ENCODE data around the gene EIF5. TPM values are rescaled to one million over a fixed set of nuclear protein-coding genes. Genes with fewer than 3 reads are reported as not detected.

The EIF5 gene
- total and polyA plus RNA-seq, 4 experiments from 2014 or later, result 265 to 395 (median 301) TPM

GRCh38 chr14:103330536-103330935, 3.5 kb upstream of the EIF5 start:
- no peak for DNase-seq
- Mint-ChIP-seq H3K4me3 (peak overlapping the region in 2 of 8 donors; percentile 7 to 34), H3K27ac (peak overlapping the region in 1 of 7 donors; percentile 22)

GRCh38 chr14:103332143-103332919, 1.7 kb upstream of the EIF5 start:
- Histone ChIP-seq H3K4me3 (ENCODE audit: low read length in 2 of 2) (no peak overlapping the region), H3K9me3 (ENCODE audit: control insufficient read depth in 1 of 2, low read length in 2 of 2) (no peaks in the 10 kb centered on the region), H3K27ac (ENCODE audit: low read depth, low read length) (peak overlapping the region; percentile 22), H3K4me1 (ENCODE audit: insufficient read depth, low read length) (peaks cover 30% of the 10 kb centered on the region), H3K36me3 (ENCODE audit: insufficient read depth, low read length) (peaks cover 23% of the 10 kb centered on the region), H3K27me3 (ENCODE audit: insufficient read depth, low read length) (no peaks in the 10 kb centered on the region)
- peak overlapping the region; percentile 69 to 99 (median 79) for H3K27ac Mint-ChIP-seq
- no peak for DNase-seq
- H3K4me3 Mint-ChIP-seq, result peak overlapping the region; percentile 27 to 70 (median 52)
- peaks cover 11 to 36% (median 23%) of the 10 kb centered on the region in 4 donors for H3K4me1 Mint-ChIP-seq
- H3K9me3 Mint-ChIP-seq, result peaks cover 0 to 9% (median 0%) of the 10 kb centered on the region in 8 donors
- ChIA-PET CTCF (ENCODE audit: partially characterized antibody) (interaction anchor here (1.2 to 1.6 kb wide), 2 partner anchors 12 to 58 kb away, joined by 4 to 5 read pairs; no protein-coding TSS in a partner anchor), POLR2A (ENCODE audit: partially characterized antibody) (interaction anchor here (4.9 to 5.5 kb wide), 2 partner anchors 12 to 52 kb away, joined by 51 to 75 read pairs; partner anchors contain the start of gene MARK3)
- no peaks in the 10 kb centered on the region for H3K27me3 Mint-ChIP-seq
- intact Hi-C loops (cut with micrococcal nuclease), result loop anchor here (5.0 kb wide), 2 partner anchors 295 to 740 kb away; partner anchors contain the start of genes KLC1 and RCOR1
- H3K36me3 Mint-ChIP-seq, result peaks cover 24 to 29% of the 10 kb centered on the region in 2 donors

More at GRCh38 chr14:103330536-103330935, 3.5 kb upstream of the EIF5 start:
- no peak overlapping the region for H3K27ac ChIP-seq (ENCODE audit: low read depth, low read length)
- no peaks in the 10 kb centered on the region for H3K27me3 ChIP-seq (ENCODE audit: insufficient read depth, low read length)
- POLR2A ChIA-PET (ENCODE audit: partially characterized antibody), result no interaction called here
- Mint-ChIP-seq H3K4me1 (peaks cover 6 to 20% (median 11%) of the 10 kb centered on the region in 4 donors), H3K9me3 (peaks cover 0 to 9% (median 0%) of the 10 kb centered on the region in 8 donors), H3K27me3 (no peaks in the 10 kb centered on the region), H3K36me3 (peaks cover 6 to 11% of the 10 kb centered on the region in 2 donors)
- CTCF ChIA-PET (ENCODE audit: partially characterized antibody), result no interaction called here
- peaks cover 5% of the 10 kb centered on the region for H3K36me3 ChIP-seq (ENCODE audit: insufficient read depth, low read length)
- peaks cover 12% of the 10 kb centered on the region for H3K4me1 ChIP-seq (ENCODE audit: insufficient read depth, low read length)
- no peak overlapping the region for H3K4me3 ChIP-seq (ENCODE audit: low read length in 2 of 2)
- H3K9me3 ChIP-seq (ENCODE audit: control insufficient read depth in 1 of 2, low read length in 2 of 2), result no peaks in the 10 kb centered on the region
- intact Hi-C loops (cut with micrococcal nuclease), result loop anchor here (5.0 kb wide), 2 partner anchors 297 to 738 kb away; partner anchors contain the start of genes KLC1 and RCOR1

- intact Hi-C loops (cut with micrococcal nuclease), result loop anchor here (1.0 to 5.0 kb wide), 3 partner anchors 227 to 743 kb away; partner anchors contain the start of genes BAG5, COA8, KLC1 and RCOR1
- peak overlapping the region; percentile 72 to 94 for H3K4me3 ChIP-seq (ENCODE audit: low read length in 2 of 2)
- peak in 4 of 5 donors; percentile 46 to 83 (median 56) for DNase-seq
- Mint-ChIP-seq H3K27ac (peak overlapping the region; percentile 92 to 99 (median 96)), H3K9me3 (peaks cover 0 to 15% (median 0%) of the 10 kb centered on the region in 8 donors), H3K36me3 (peaks cover 50 to 55% of the 10 kb centered on the region in 2 donors), H3K4me1 (peaks cover 20 to 58% (median 41%) of the 10 kb centered on the region in 4 donors), H3K4me3 (peak overlapping the region; percentile 90 to 98 (median 96)), H3K27me3 (no peaks in the 10 kb centered on the region)
- ChIA-PET CTCF (ENCODE audit: partially characterized antibody) (interaction anchor here (1.6 to 5.5 kb wide), 2 partner anchors 11 to 56 kb away, joined by 4 to 37 read pairs; no protein-coding TSS in a partner anchor), POLR2A (ENCODE audit: partially characterized antibody) (interaction anchor here (0.6 to 5.5 kb wide), 20 partner anchors 9 to 1522 kb away, joined by 3 to 75 read pairs (median 5); partner anchors contain the start of genes KLC1, MARK3, XRCC3 and ZFYVE21)
- no peaks in the 10 kb centered on the region for H3K9me3 ChIP-seq (ENCODE audit: control insufficient read depth in 1 of 2, low read length in 2 of 2)
- no peaks in the 10 kb centered on the region for H3K27me3 ChIP-seq (ENCODE audit: insufficient read depth, low read length)
- peaks cover 46% of the 10 kb centered on the region for H3K4me1 ChIP-seq (ENCODE audit: insufficient read depth, low read length)
- peaks cover 49% of the 10 kb centered on the region for H3K36me3 ChIP-seq (ENCODE audit: insufficient read depth, low read length)
- H3K27ac ChIP-seq (ENCODE audit: low read depth, low read length), result peak overlapping the region; percentile 93
These were observed 896 bp downstream of the EIF5 start for GRCh38 chr14:103334644-103335622.

GRCh38 chr14:103336191-103336590, 2.2 kb downstream of the EIF5 start:
- Histone ChIP-seq H3K4me1 (ENCODE audit: insufficient read depth, low read length) (peaks cover 52% of the 10 kb centered on the region), H3K27me3 (ENCODE audit: insufficient read depth, low read length) (no peaks in the 10 kb centered on the region), H3K4me3 (ENCODE audit: low read length in 2 of 2) (peak overlapping the region; percentile 72 to 90), H3K36me3 (ENCODE audit: insufficient read depth, low read length) (peaks cover 62% of the 10 kb centered on the region), H3K9me3 (ENCODE audit: control insufficient read depth in 1 of 2, low read length in 2 of 2) (no peaks in the 10 kb centered on the region), H3K27ac (ENCODE audit: low read depth, low read length) (peak overlapping the region; percentile 93)
- Mint-ChIP-seq H3K27me3 (no peaks in the 10 kb centered on the region), H3K4me3 (peak overlapping the region; percentile 90 to 98 (median 96)), H3K36me3 (peaks cover 62 to 67% of the 10 kb centered on the region in 2 donors), H3K27ac (peak overlapping the region; percentile 30 to 99 (median 93)), H3K4me1 (peaks cover 23 to 63% (median 45%) of the 10 kb centered on the region in 4 donors), H3K9me3 (peaks cover 0 to 15% (median 0%) of the 10 kb centered on the region in 8 donors)
- intact Hi-C loops (cut with micrococcal nuclease), result no loop called here
- ChIA-PET CTCF (ENCODE audit: partially characterized antibody) (interaction anchor here (1.1 to 5.5 kb wide), 3 partner anchors 9 to 58 kb away, joined by 4 to 37 read pairs (median 4); no protein-coding TSS in a partner anchor), POLR2A (ENCODE audit: partially characterized antibody) (interaction anchor here (2.7 to 5.5 kb wide), 3 partner anchors 8 to 48 kb away, joined by 9 to 75 read pairs (median 51); partner anchors contain the start of gene MARK3)
- DNase-seq, result no peak

GRCh38 chr14:103337794-103338193, 3.8 kb downstream of the EIF5 start:
- H3K27me3 ChIP-seq (ENCODE audit: insufficient read depth, low read length), result no peaks in the 10 kb centered on the region
- POLR2A ChIA-PET (ENCODE audit: partially characterized antibody), result interaction anchor here (5.5 kb wide), 1 partner anchor 46 kb away, joined by 75 read pairs; the partner anchor contains the start of gene MARK3
- peaks cover 76 to 84% of the 10 kb centered on the region in 2 donors for H3K36me3 Mint-ChIP-seq
- peaks cover 0 to 14% (median 0%) of the 10 kb centered on the region in 8 donors for H3K9me3 Mint-ChIP-seq
- H3K4me3 ChIP-seq (ENCODE audit: low read length in 2 of 2), result no peak overlapping the region
- H3K9me3 ChIP-seq (ENCODE audit: control insufficient read depth in 1 of 2, low read length in 2 of 2), result no peaks in the 10 kb centered on the region
- H3K4me1 Mint-ChIP-seq, result peaks cover 23 to 65% (median 45%) of the 10 kb centered on the region in 4 donors
- no peaks in the 10 kb centered on the region for H3K27me3 Mint-ChIP-seq
- CTCF ChIA-PET (ENCODE audit: partially characterized antibody), result interaction anchor here (5.5 kb wide), 1 partner anchor 53 kb away, joined by 37 read pairs; no protein-coding TSS in a partner anchor
- peak overlapping the region in 6 of 7 donors; percentile 30 to 99 (median 50) for H3K27ac Mint-ChIP-seq
- H3K4me1 ChIP-seq (ENCODE audit: insufficient read depth, low read length), result peaks cover 49% of the 10 kb centered on the region
- H3K36me3 ChIP-seq (ENCODE audit: insufficient read depth, low read length), result peaks cover 78% of the 10 kb centered on the region
- H3K27ac ChIP-seq (ENCODE audit: low read depth, low read length), result no peak overlapping the region
- intact Hi-C loops (cut with micrococcal nuclease), result no loop called here
- no peak for DNase-seq
- peak overlapping the region in 1 of 8 donors; percentile 65 for H3K4me3 Mint-ChIP-seq

GRCh38 chr14:103339561-103339960, 5.5 kb downstream of the EIF5 start:
- Mint-ChIP-seq H3K27me3 (no peaks in the 10 kb centered on the region), H3K27ac (peak overlapping the region in 4 of 7 donors; percentile 47 to 99 (median 60)), H3K9me3 (peaks cover 0 to 12% (median 0%) of the 10 kb centered on the region in 8 donors), H3K4me1 (peaks cover 22 to 67% (median 46%) of the 10 kb centered on the region in 4 donors), H3K4me3 (peak overlapping the region in 3 of 8 donors; percentile 20 to 51 (median 26)), H3K36me3 (peaks cover 82 to 97% of the 10 kb centered on the region in 2 donors)
- Histone ChIP-seq H3K36me3 (ENCODE audit: insufficient read depth, low read length) (peaks cover 95% of the 10 kb centered on the region), H3K27me3 (ENCODE audit: insufficient read depth, low read length) (no peaks in the 10 kb centered on the region), H3K4me3 (ENCODE audit: low read length in 2 of 2) (no peak overlapping the region), H3K27ac (ENCODE audit: low read depth, low read length) (no peak overlapping the region), H3K9me3 (ENCODE audit: control insufficient read depth in 1 of 2, low read length in 2 of 2) (no peaks in the 10 kb centered on the region), H3K4me1 (ENCODE audit: insufficient read depth, low read length) (peaks cover 43% of the 10 kb centered on the region)
- no peak for DNase-seq
- ChIA-PET POLR2A (ENCODE audit: partially characterized antibody) (interaction anchor here (0.9 to 1.7 kb wide), 2 partner anchors 45 to 54 kb away, joined by 3 to 4 read pairs; partner anchors contain the start of gene MARK3), CTCF (ENCODE audit: partially characterized antibody) (interaction anchor here (2.9 kb wide), 1 partner anchor 52 kb away, joined by 12 read pairs; no protein-coding TSS in a partner anchor)
- intact Hi-C loops (cut with micrococcal nuclease), result no loop called here
